ENCODE measurements around the gene TRPC6.
"Not testable (repeated sequence)": the region's sequence is repeated elsewhere in the genome, so short reads cannot be mapped to it uniquely, and the experiment has no call there.

TRPC6 gene

GRCh38 chr11:101448881-101449442, 134.8 kb downstream of the TRPC6 start:
- TF ChIP-seq POLR2A (IDR thresholded peaks at IDR 0.05; ENCODE audit: low read depth, low read length) = no peak
- DNase-seq (ENCODE audit: insufficient read length, low spot score) = no peak
- no peak for FAIRE-seq

- DNase-seq (ENCODE audit: insufficient read length, low spot score) = no peak
- no peak for TF ChIP-seq POLR2A (IDR thresholded peaks at IDR 0.05; ENCODE audit: low read depth, low read length)
- FAIRE-seq = no peak
Observed at GRCh38 chr11:101446726-101447125, 137.1 kb downstream of the TRPC6 start.

- TF ChIP-seq POLR2A (IDR thresholded peaks at IDR 0.05; ENCODE audit: low read depth, low read length) = no peak
- DNase-seq (ENCODE audit: insufficient read length, low spot score) (no peak), FAIRE-seq (no peak)
Observed at GRCh38 chr11:101446238-101446637, 137.6 kb downstream of the TRPC6 start.

GRCh38 chr11:101445761-101446160, 138.0 kb downstream of the TRPC6 start:
- FAIRE-seq = no peak
- no peak for DNase-seq (ENCODE audit: insufficient read length, low spot score)
- TF ChIP-seq POLR2A (IDR thresholded peaks at IDR 0.05; ENCODE audit: low read depth, low read length) = no peak

GRCh38 chr11:101444851-101445250, 139.0 kb downstream of the TRPC6 start:
- TF ChIP-seq POLR2A (IDR thresholded peaks at IDR 0.05; ENCODE audit: low read depth, low read length) = no peak
- FAIRE-seq (no peak), DNase-seq (ENCODE audit: insufficient read length, low spot score) (no peak)

- no peak for TF ChIP-seq POLR2A (IDR thresholded peaks at IDR 0.05; ENCODE audit: low read depth, low read length)
- FAIRE-seq (no peak), DNase-seq (ENCODE audit: insufficient read length, low spot score) (no peak)
Observed at GRCh38 chr11:101444164-101444563, 139.6 kb downstream of the TRPC6 start.

GRCh38 chr11:101442936-101443521, 140.8 kb downstream of the TRPC6 start:
- no peak for TF ChIP-seq POLR2A (IDR thresholded peaks at IDR 0.05; ENCODE audit: low read depth, low read length)
- FAIRE-seq (no peak), DNase-seq (ENCODE audit: insufficient read length, low spot score) (no peak)

GRCh38 chr11:101442171-101442570, 141.6 kb downstream of the TRPC6 start:
- DNase-seq (ENCODE audit: insufficient read length, low spot score) (no peak), FAIRE-seq (no peak)
- TF ChIP-seq POLR2A (IDR thresholded peaks at IDR 0.05; ENCODE audit: low read depth, low read length) = no peak

- FAIRE-seq = no peak
- no peak for DNase-seq (ENCODE audit: insufficient read length, low spot score)
- TF ChIP-seq POLR2A (IDR thresholded peaks at IDR 0.05; ENCODE audit: low read depth, low read length) = no peak
Observed at GRCh38 chr11:101441747-101442146, 142.1 kb downstream of the TRPC6 start.

GRCh38 chr11:101439488-101439887, 144.3 kb downstream of the TRPC6 start:
- FAIRE-seq (no peak), DNase-seq (ENCODE audit: insufficient read length, low spot score) (no peak)
- no peak for TF ChIP-seq POLR2A (IDR thresholded peaks at IDR 0.05; ENCODE audit: low read depth, low read length)

- not testable (repeated sequence) for DNase-seq (ENCODE audit: insufficient read length, low spot score); FAIRE-seq
Observed at GRCh38 chr11:101438708-101439107, 145.1 kb downstream of the TRPC6 start.

- FAIRE-seq (no peak), DNase-seq (ENCODE audit: insufficient read length, low spot score) (no peak)
- no peak for TF ChIP-seq POLR2A (IDR thresholded peaks at IDR 0.05; ENCODE audit: low read depth, low read length)
Observed at GRCh38 chr11:101438126-101438525, 145.7 kb downstream of the TRPC6 start.

GRCh38 chr11:101436511-101437142, 147.2 kb downstream of the TRPC6 start:
- no peak for FAIRE-seq
- no peak for DNase-seq (ENCODE audit: insufficient read length, low spot score)
- TF ChIP-seq POLR2A (IDR thresholded peaks at IDR 0.05; ENCODE audit: low read depth, low read length) = no peak

GRCh38 chr11:101435408-101435973, 148.3 kb downstream of the TRPC6 start:
- no peak for DNase-seq (ENCODE audit: insufficient read length, low spot score)
- no peak for FAIRE-seq
- no peak for TF ChIP-seq POLR2A (IDR thresholded peaks at IDR 0.05; ENCODE audit: low read depth, low read length)
